ENCODE measurements around the gene AP3S2. TPM values are rescaled to one million over a fixed set of nuclear protein-coding genes. Genes with fewer than 3 reads are reported as not detected.
"Not testable (repeated sequence)": the region's sequence is repeated elsewhere in the genome, so short reads cannot be mapped to it uniquely, and the experiment has no call there.

The AP3S2 gene
- total RNA-seq, 4 donors from 2014 or later, result 13.2 to 106 (median 63.5) TPM

DNA sequence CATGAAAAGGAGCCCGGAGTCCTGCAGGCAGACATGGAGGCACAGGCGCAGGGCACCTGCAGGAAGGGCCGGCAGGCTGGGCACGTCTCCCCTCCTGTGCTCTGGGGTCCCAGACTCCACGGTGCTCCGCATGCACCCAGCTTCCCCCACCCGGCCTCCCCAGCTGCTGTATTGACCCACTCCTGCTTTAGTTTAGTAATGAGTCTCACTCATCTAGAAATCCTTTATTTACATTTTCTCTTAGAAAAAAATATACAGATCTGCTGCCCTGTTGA, 109.2 kb downstream of the AP3S2 start:
- Histone ChIP-seq H3K4me1 (peaks cover 0 to 47% (median 3%) of the 10 kb centered on the region in 4 donors), H3K36me3 (peaks cover 0 to 16% (median 0%) of the 10 kb centered on the region in 3 donors), H3K4me3 (no peak overlapping the region), H3K27me3 (no peaks in the 10 kb centered on the region), H3K9me3 (no peaks in the 10 kb centered on the region), H3K27ac (peak overlapping the region in 3 of 4 donors; percentile 68 to 97 (median 91))
- TF ChIP-seq, protein P1, sequence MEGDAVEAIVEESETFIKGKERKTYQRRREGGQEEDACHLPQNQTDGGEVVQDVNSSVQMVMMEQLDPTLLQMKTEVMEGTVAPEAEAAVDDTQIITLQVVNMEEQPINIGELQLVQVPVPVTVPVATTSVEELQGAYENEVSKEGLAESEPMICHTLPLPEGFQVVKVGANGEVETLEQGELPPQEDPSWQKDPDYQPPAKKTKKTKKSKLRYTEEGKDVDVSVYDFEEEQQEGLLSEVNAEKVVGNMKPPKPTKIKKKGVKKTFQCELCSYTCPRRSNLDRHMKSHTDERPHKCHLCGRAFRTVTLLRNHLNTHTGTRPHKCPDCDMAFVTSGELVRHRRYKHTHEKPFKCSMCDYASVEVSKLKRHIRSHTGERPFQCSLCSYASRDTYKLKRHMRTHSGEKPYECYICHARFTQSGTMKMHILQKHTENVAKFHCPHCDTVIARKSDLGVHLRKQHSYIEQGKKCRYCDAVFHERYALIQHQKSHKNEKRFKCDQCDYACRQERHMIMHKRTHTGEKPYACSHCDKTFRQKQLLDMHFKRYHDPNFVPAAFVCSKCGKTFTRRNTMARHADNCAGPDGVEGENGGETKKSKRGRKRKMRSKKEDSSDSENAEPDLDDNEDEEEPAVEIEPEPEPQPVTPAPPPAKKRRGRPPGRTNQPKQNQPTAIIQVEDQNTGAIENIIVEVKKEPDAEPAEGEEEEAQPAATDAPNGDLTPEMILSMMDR (IDR thresholded peaks at IDR 0.05), result no peak
- TF ChIP-seq POLR2A (IDR thresholded peaks at IDR 0.05), result peak in 1 of 2 donors; percentile 4
- DNase-seq, result no peak

DNA sequence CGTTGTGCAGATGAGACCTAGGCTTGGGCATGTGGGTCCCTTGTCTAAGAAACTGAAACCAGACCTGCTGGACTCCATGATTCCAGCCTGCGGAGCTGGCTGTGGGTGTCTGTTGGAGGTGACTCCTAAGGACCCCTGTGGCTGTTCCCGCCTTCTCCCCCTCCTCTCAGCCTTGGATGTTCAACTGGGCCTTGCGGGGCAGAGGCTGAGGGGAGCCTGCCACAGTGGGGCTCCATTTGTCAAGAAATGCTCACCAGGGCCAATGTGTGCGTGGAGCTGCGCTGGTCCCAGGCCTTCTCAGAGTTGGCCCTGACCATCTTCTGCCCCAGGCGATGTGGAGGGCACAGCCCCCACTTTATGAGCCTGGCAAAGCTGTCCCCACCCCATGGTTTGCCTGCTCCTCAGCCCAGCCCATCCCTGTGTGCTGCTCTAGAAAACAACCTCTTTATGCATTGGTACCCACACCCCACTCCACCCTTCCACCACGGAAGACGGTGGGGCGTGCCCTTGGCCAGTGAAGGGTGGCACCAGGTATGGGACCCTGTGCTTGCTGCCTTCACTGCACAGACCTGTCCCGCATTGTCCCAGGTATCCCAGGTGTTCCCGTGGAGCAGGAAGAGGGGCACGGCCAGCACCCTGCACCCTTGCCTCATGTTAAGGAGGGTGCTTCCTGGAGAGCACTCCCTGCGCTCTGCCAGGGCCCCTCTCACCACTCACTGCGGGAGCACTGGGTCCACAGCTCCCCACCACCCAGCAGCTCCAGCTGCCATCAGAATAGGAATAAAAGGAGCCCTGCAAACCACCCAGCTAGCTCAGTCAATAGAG, 109.7 kb downstream of the AP3S2 start:
- no peaks in the 10 kb centered on the region for H3K27me3 ChIP-seq
- no peak for DNase-seq
- no peak overlapping the region for H3K4me3 ChIP-seq
- H3K27ac ChIP-seq, result peak overlapping the region in 3 of 4 donors; percentile 68 to 97 (median 91)
- H3K4me1 ChIP-seq, result peaks cover 0 to 47% (median 3%) of the 10 kb centered on the region in 4 donors
- TF ChIP-seq, protein P1 (IDR thresholded peaks at IDR 0.05), result no peak
- TF ChIP-seq POLR2A (IDR thresholded peaks at IDR 0.05), result peak; percentile 16 to 24
- H3K36me3 ChIP-seq, result peaks cover 0 to 12% (median 0%) of the 10 kb centered on the region in 3 donors
- H3K9me3 ChIP-seq, result no peaks in the 10 kb centered on the region

DNA sequence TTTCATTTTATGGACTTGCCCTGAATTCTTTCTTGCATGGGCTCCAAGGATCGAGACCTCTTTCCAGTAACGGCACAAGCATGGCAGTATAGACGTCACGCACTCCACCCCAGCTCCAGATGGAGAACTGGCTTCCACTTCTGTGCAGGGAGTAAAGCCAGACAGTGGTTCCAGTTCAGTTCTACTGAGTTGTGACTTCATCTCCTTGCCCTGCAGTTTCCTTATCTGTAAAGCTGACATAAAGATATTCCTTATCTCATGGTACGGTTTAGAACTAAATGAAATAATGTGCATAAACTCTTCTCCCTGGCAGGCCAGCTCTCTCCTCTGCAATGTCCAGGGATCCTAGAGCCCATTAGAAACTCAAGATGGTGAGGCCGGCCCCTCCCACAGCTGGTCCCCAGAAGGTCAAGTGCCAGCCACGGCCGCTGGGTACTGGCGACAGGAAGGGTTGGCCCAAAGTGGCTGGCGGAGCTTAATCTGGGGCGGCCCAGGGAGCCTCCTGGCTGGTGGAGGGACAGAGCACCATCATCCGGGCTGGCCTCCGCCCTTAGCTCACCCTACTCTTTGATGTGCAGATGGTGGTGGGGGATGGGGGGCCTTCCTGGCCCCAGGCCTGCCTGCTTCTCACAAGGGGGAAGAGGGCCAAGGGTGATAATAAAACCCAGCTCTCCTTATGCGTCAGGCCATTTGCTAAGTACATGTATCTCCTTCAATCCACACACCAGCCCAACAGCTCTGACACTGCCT, 110.5 kb downstream of the AP3S2 start:
- H3K27me3 ChIP-seq, result no peaks in the 10 kb centered on the region
- no peak overlapping the region for H3K4me3 ChIP-seq
- peaks cover 0 to 47% (median 3%) of the 10 kb centered on the region in 4 donors for H3K4me1 ChIP-seq
- TF ChIP-seq POLR2A (IDR thresholded peaks at IDR 0.05), result no peak
- TF ChIP-seq, protein P1 (IDR thresholded peaks at IDR 0.05), result no peak
- peaks cover 0 to 7% (median 0%) of the 10 kb centered on the region in 3 donors for H3K36me3 ChIP-seq
- H3K9me3 ChIP-seq, result no peaks in the 10 kb centered on the region
- H3K27ac ChIP-seq, result peak overlapping the region in 3 of 4 donors; percentile 68 to 97 (median 91)
- peak in 1 of 3 donors; percentile 82 for DNase-seq

DNA sequence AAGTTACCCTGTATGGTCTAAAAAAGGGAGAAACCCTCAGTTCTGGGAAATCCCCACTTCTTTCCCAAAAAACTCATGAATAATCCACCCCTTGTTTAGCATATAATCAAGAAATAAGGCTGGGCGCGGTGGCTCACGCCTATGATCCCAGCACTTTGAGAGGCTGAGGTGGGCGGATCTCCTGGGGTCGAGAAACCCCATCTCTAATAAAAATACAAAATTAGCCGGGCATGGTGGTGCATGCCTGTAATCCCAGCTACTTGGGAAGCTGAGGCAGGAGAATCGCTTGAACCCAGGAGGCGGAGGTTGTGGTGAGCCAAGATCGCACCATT, 111.2 kb downstream of the AP3S2 start:
- not testable (repeated sequence) for H3K9me3 ChIP-seq, H3K36me3 ChIP-seq, H3K27me3 ChIP-seq, H3K4me3 ChIP-seq, DNase-seq
- Histone ChIP-seq H3K27ac (peak overlapping the region in 2 of 4 donors; percentile 79 to 91), H3K4me1 (peaks cover 0 to 47% (median 3%) of the 10 kb centered on the region in 4 donors)

DNA sequence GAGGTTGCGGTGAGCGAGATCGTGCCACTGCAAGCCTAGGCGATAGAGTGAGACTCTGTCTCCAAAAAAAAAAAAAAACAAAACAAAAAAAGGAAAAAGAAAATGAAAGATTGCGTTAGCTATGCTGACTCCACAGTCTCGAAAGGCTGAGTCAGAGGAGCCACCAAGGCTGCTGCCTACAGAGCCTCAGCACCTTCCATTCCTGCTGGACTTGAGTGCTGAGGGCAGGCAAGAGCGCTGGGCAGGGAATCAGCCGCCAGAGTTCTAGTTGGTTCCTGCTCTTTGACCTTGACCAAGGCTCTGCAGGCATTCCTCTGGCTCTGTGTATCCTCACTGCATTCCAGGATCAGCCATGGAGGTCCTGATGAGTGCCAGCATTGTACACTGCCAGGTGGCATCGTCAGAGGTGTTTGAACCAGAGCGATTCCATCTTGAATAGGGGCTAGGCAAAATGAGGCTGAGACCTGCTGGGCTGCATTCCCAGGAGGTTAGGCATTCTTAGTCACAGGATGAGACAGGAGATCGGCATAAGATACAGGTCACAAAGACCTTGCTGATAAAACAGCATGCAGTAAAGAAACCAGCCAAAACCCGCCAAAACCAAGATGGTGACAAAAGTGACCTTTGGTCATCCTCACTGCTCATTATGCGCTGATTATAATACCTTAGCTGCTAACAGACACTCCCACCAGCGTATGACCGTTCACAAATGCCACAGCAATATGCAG, 111.7 kb downstream of the AP3S2 start:
- no peaks in the 10 kb centered on the region for H3K27me3 ChIP-seq
- no peaks in the 10 kb centered on the region for H3K9me3 ChIP-seq
- H3K4me3 ChIP-seq, result no peak overlapping the region
- TF ChIP-seq, protein P1 (IDR thresholded peaks at IDR 0.05), result no peak
- no peak for TF ChIP-seq POLR2A (IDR thresholded peaks at IDR 0.05)
- H3K36me3 ChIP-seq, result no peaks in the 10 kb centered on the region
- H3K4me1 ChIP-seq, result peaks cover 0 to 47% (median 3%) of the 10 kb centered on the region in 4 donors
- H3K27ac ChIP-seq, result peak overlapping the region in 2 of 4 donors; percentile 79 to 91
- peak in 1 of 3 donors; percentile 66 for DNase-seq

Measured in Peyer's patch (tissue), 4 donors.